ENCODE results near the gene ZNF716.
"Not testable (repeated sequence)": the region's sequence is repeated elsewhere in the genome, so short reads cannot be mapped to it uniquely, and the experiment has no call there.

ZNF716 gene

GRCh38 chr7:57449904-57450303 is at the start of gene ZNF716:
TSS of gene ZNF716 (plus strand) at chr7:57450177. CDS start at chr7:57450289, 112 bp downstream.
- no peak within 1 kb of the TSS for H3K4me3 ChIP-seq (ENCODE audit: low read depth, low read length)
- DNase-seq (ENCODE audit: low read depth) = no peak
- no peak for TF ChIP-seq CTCF (IDR thresholded peaks at IDR 0.05; ENCODE audit: control insufficient read depth, extremely low read depth, insufficient read depth)

DNA sequence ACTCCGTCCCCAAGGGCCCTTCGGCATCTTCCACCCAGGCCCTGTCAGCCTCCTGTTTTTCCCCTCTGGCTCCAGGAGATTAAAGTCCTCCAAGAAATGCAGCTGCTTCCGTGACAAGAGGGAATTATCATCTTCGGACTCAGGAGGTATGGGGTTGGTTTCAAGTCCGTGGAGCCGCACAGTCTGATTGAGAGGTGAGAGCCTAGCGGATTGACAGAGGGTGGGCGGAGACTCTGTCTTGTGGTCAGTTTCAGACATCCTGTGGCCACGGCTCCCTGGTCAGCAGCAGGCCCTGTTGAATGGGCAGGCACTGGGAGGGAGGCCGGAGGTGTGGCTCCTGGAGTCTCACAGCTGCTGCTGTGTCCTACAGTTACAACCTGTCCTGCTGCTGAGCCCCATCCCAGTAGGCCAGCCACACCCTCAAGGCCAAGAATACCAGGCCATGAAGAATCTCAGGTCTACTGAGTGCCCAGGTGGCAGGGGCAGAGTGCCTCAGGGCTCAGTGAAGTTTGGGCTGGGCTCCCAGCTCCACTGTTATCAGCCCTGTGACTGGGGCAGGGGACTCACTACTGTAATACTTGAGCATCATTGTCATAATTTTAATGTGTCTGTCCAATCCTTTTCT is 49.3 kb upstream of the ZNF716 start:
- no peak overlapping the region for H3K4me3 ChIP-seq (ENCODE audit: low read depth, low read length)
- TF ChIP-seq CTCF (IDR thresholded peaks at IDR 0.05; ENCODE audit: control insufficient read depth, extremely low read depth, insufficient read depth) = no peak
- no peak for DNase-seq (ENCODE audit: low read depth)

- not testable (repeated sequence) for H3K4me3 ChIP-seq (ENCODE audit: low read depth, low read length); DNase-seq (ENCODE audit: low read depth)
Measured at GRCh38 chr7:57403051-57403450, 46.9 kb upstream of the ZNF716 start.

DNA sequence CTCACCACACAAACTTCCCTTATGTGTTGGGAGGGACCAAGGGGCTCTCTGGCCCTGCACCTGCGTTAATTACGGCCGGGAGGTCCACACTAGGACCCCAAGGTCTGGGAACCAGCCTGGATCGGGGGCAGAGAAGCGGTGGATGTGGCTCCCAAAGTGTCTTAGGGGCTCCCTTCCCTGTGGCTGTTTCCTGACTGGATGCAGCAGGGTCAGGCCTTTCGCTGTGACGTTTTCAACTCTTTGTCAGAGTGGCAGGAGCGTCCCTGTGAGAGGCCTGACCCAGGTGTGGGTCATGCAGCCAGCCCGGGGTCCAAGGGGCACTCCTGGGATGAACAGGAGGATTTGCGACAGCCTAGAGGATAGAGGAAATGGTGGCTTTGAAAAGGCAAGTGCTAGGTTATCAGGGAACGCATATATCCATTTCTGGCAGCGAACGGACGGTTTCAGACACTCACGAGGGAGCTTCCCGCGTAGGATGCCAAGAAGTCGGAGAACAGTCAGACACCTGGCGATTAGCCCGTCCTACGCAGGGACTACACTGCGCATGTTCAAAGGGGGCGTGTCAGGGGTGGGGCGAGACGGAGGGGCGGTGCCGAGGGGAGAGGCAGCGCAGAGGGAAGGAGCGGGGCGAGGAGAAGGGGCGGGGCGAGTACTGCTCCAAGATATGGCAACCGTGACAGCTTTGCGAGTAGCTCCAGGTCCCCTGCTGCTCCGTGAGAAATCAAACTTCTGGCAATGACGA is 46.2 kb upstream of the ZNF716 start:
- no peak for TF ChIP-seq CTCF (IDR thresholded peaks at IDR 0.05; ENCODE audit: control insufficient read depth, extremely low read depth, insufficient read depth)
- no peak overlapping the region for H3K4me3 ChIP-seq (ENCODE audit: low read depth, low read length)
- no peak for DNase-seq (ENCODE audit: low read depth)

GRCh38 chr7:57404343-57404966 is 45.5 kb upstream of the ZNF716 start:
- no peak for DNase-seq (ENCODE audit: low read depth)
- no peak overlapping the region for H3K4me3 ChIP-seq (ENCODE audit: low read depth, low read length)
- no peak for TF ChIP-seq CTCF (IDR thresholded peaks at IDR 0.05; ENCODE audit: control insufficient read depth, extremely low read depth, insufficient read depth)

DNA sequence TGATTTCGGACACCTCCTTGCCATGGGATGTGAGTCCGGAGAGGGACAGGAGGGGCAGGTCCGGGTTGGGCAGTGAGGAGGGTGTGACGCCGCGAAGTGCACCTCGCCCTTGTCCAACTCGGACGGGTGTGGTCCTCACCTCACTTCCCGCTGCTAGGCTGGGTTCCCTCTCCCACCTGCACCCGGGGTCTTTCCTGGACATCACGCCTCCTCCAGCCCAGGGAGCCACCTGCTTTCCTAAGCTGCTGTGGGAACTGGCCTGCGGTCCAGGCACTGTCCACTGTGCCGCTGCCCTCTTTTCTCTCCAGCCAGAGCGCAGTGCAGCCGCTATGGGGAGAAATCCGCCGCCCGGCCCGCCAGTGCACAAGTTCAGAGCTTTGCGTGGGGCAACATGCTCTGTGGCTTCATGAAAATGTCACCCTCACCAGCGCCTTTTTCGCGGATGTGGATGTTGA is 45.0 kb upstream of the ZNF716 start:
- no peak overlapping the region for H3K4me3 ChIP-seq (ENCODE audit: low read depth, low read length)
- no peak for TF ChIP-seq CTCF (IDR thresholded peaks at IDR 0.05; ENCODE audit: control insufficient read depth, extremely low read depth, insufficient read depth)
- no peak for DNase-seq (ENCODE audit: low read depth)

- no peak for TF ChIP-seq CTCF (IDR thresholded peaks at IDR 0.05; ENCODE audit: control insufficient read depth, extremely low read depth, insufficient read depth)
- no peak for DNase-seq (ENCODE audit: low read depth)
- H3K4me3 ChIP-seq (ENCODE audit: low read depth, low read length) = no peak overlapping the region
Measured at GRCh38 chr7:57407125-57407524, 42.9 kb upstream of the ZNF716 start.

Data from LNCaP clone FGC (cell line).